ENCODE results near the gene HYAL4.

Gene HYAL4

GRCh38 chr7:123918309-123918708, 73.3 kb downstream of the HYAL4 start:
- Histone ChIP-seq H3K36me3 (ENCODE audit: control insufficient read depth, low read length) (no peaks in the 10 kb centered on the region), H3F3A (ENCODE audit: control insufficient read depth, insufficient read depth) (no peaks in the 10 kb centered on the region), H3K27ac (ENCODE audit: low read depth, low read length) (no peak overlapping the region), H3K4me1 (ENCODE audit: control insufficient read depth, low read length) (no peaks in the 10 kb centered on the region), H3K27me3 (ENCODE audit: control insufficient read depth, low read length) (no peaks in the 10 kb centered on the region), H3K9me2 (replicated peaks; ENCODE audit: control insufficient read depth, low read length) (no peaks in the 10 kb centered on the region), H3K9me3 (ENCODE audit: control insufficient read depth, insufficient read depth, low read length) (no peaks in the 10 kb centered on the region), H3K4me2 (ENCODE audit: low read length) (no peak overlapping the region), H3K4me3 (ENCODE audit: low read length) (no peak overlapping the region), H4K20me1 (ENCODE audit: control insufficient read depth, insufficient read depth, low read depth, low read length) (no peaks in the 10 kb centered on the region), H3K79me2 (ENCODE audit: control insufficient read depth, low read length) (no peaks in the 10 kb centered on the region)
- TF ChIP-seq CTCF (IDR thresholded peaks at IDR 0.05; ENCODE audit: low read depth, low read length, poor library complexity, severe bottlenecking): no peak
- TF ChIP-seq EZH2phosphoT487 (IDR thresholded peaks at IDR 0.05; ENCODE audit: borderline replicate concordance, low read length): no peak

DNA sequence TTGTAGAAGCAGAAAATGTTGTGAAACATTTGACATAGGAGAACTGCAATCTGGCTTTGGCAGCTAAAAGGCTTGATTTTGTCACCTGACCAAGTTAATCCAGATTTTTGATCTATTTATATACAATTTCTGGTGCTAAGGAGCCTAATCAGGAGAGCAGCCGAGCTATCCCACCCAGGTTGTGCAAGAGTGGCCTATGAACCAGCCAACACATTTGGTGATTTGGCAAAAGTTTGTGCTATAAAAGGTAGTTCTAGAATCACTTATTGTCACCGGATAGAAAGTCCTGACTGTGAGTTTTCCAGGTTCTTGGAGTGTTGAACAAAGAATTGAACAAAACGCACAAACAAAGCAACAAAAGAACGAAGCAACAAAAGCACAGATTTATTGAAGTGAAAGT, 78.6 kb downstream of the HYAL4 start:
- H3K36me3 ChIP-seq (ENCODE audit: control insufficient read depth, low read length): no peaks in the 10 kb centered on the region
- no peaks in the 10 kb centered on the region for H3K4me1 ChIP-seq (ENCODE audit: control insufficient read depth, low read length)
- no peaks in the 10 kb centered on the region for H3K9me3 ChIP-seq (ENCODE audit: control insufficient read depth, insufficient read depth, low read length)
- no peaks in the 10 kb centered on the region for H4K20me1 ChIP-seq (ENCODE audit: control insufficient read depth, insufficient read depth, low read depth, low read length)
- no peaks in the 10 kb centered on the region for H3K27me3 ChIP-seq (ENCODE audit: control insufficient read depth, low read length)
- H3F3A ChIP-seq (ENCODE audit: control insufficient read depth, insufficient read depth): no peaks in the 10 kb centered on the region
- no peak overlapping the region for H3K4me3 ChIP-seq (ENCODE audit: low read length)
- H3K4me2 ChIP-seq (ENCODE audit: low read length): no peak overlapping the region
- TF ChIP-seq EZH2phosphoT487 (IDR thresholded peaks at IDR 0.05; ENCODE audit: borderline replicate concordance, low read length) (no peak), CTCF (IDR thresholded peaks at IDR 0.05; ENCODE audit: low read depth, low read length, poor library complexity, severe bottlenecking) (no peak)
- no peaks in the 10 kb centered on the region for H3K79me2 ChIP-seq (ENCODE audit: control insufficient read depth, low read length)
- H3K27ac ChIP-seq (ENCODE audit: low read depth, low read length): no peak overlapping the region
- H3K9me2 ChIP-seq (replicated peaks; ENCODE audit: control insufficient read depth, low read length): no peaks in the 10 kb centered on the region

- no peaks in the 10 kb centered on the region for H3K36me3 ChIP-seq (ENCODE audit: control insufficient read depth, low read length)
- H3K4me1 ChIP-seq (ENCODE audit: control insufficient read depth, low read length): no peaks in the 10 kb centered on the region
- H3K27ac ChIP-seq (ENCODE audit: low read depth, low read length): no peak within 1 kb of the TSS
- no peaks in the 10 kb centered on the region for H3K27me3 ChIP-seq (ENCODE audit: control insufficient read depth, low read length)
- no peaks in the 10 kb centered on the region for H4K20me1 ChIP-seq (ENCODE audit: control insufficient read depth, insufficient read depth, low read depth, low read length)
- H3K4me3 ChIP-seq (ENCODE audit: low read length): no peak within 1 kb of the TSS
- H3K9me3 ChIP-seq (ENCODE audit: control insufficient read depth, insufficient read depth, low read length): no peaks in the 10 kb centered on the region
- no peaks in the 10 kb centered on the region for H3K79me2 ChIP-seq (ENCODE audit: control insufficient read depth, low read length)
- TF ChIP-seq EZH2phosphoT487 (IDR thresholded peaks at IDR 0.05; ENCODE audit: borderline replicate concordance, low read length): no peak
- no peak for TF ChIP-seq CTCF (IDR thresholded peaks at IDR 0.05; ENCODE audit: low read depth, low read length, poor library complexity, severe bottlenecking)
- H3F3A ChIP-seq (ENCODE audit: control insufficient read depth, insufficient read depth): no peaks in the 10 kb centered on the region
- no peak within 1 kb of the TSS for H3K4me2 ChIP-seq (ENCODE audit: low read length)
- H3K9me2 ChIP-seq (replicated peaks; ENCODE audit: control insufficient read depth, low read length): no peaks in the 10 kb centered on the region
Measured at GRCh38 chr7:123924941-123925340, 80.0 kb downstream of the HYAL4 start, which contains the start of gene SPAM1. SPAM1 (plus strand) TSS chr7:123925241; CDS start chr7:123953571, 28,330 bp downstream.

Data from DOHH2 (cell line).